GM23338 (cell line): Measurements from ENCODE around the gene CCDC124. TPM values are rescaled to one million over a fixed set of nuclear protein-coding genes. Genes with fewer than 3 reads are reported as not detected.

ENCODE experiments used
- ATAC-seq: fragments of 200-7000 bp; cut with Tn5 transposase; 3 replicates; pipeline ENCODE4 v1.9.1; 2020
- DNase-seq: peaks from one replicate; pipeline ENCODE4 v3.0.0-alpha.2; 2015; ENCODE audit warnings: low spot score
- H2AFZ ChIP-seq: fragments of 200-600 bp; sonication (generic); 2 replicates; pipeline ENCODE4 v1.8.0; 2016; ENCODE audit warnings: antibody characterized with exemption, mild to moderate bottlenecking, moderate library complexity
- H3F3A ChIP-seq: fragments of 200-600 bp; sonication (generic); replicated peaks from 2 replicates; pipeline ENCODE4 v1.8.0; 2017; ENCODE audit warnings: antibody characterized with exemption, mixed run types, low read depth
- H3K27ac ChIP-seq: fragments of 200-600 bp; sonication (generic); 2 replicates; pipeline ENCODE4 v1.6.1; 2016; ENCODE audit warnings: low read depth
- H3K27me3 ChIP-seq: fragments of 200-600 bp; sonication (generic); 2 replicates; pipeline ENCODE4 v1.8.0; 2016; ENCODE audit warnings: mild to moderate bottlenecking, mixed run types, moderate library complexity; ENCODE audit not compliant: insufficient read depth
- H3K36me3 ChIP-seq: fragments of 200-600 bp; sonication (generic); 2 replicates; pipeline ENCODE4 v1.8.0; 2016; ENCODE audit warnings: mild to moderate bottlenecking; ENCODE audit not compliant: insufficient read depth
- H3K4me1 ChIP-seq: fragments of 200-600 bp; sonication (generic); 2 replicates; pipeline ENCODE4 v1.8.0; 2016; ENCODE audit warnings: mild to moderate bottlenecking, moderate library complexity; ENCODE audit not compliant: insufficient read depth
- H3K4me2 ChIP-seq: fragments of 200-600 bp; sonication (generic); 2 replicates; pipeline ENCODE4 v1.7.1; 2017; ENCODE audit warnings: mixed run types
- H3K4me3 ChIP-seq: fragments of 200-600 bp; sonication (generic); 2 replicates; pipeline ENCODE4 v1.6.1; 2016; ENCODE audit warnings: mixed run types
- H3K79me2 ChIP-seq: fragments of 200-600 bp; sonication (generic); replicated peaks from 2 replicates; pipeline ENCODE4 v1.8.0; 2017; ENCODE audit warnings: mild to moderate bottlenecking; ENCODE audit not compliant: insufficient read depth
- H3K9me2 ChIP-seq: fragments of 200-600 bp; sonication (generic); 2 replicates; pipeline ENCODE4 v1.8.0; 2017; ENCODE audit not compliant: insufficient read depth
- H4K20me1 ChIP-seq: fragments of 200-600 bp; sonication (generic); replicated peaks from 2 replicates; pipeline ENCODE4 v1.8.0; 2017; ENCODE audit warnings: mild to moderate bottlenecking; ENCODE audit not compliant: insufficient read depth
- H3K27ac Mint-ChIP-seq: 2 replicates; pipeline ENCODE4 v1.8.0; 2020; ENCODE audit warnings: inconsistent platforms, mild to moderate bottlenecking, moderate library complexity, mixed read lengths
- H3K27me3 Mint-ChIP-seq: 3 replicates; pipeline ENCODE4 v1.8.0; 2022; ENCODE audit warnings: low read depth, mild to moderate bottlenecking, moderate library complexity, mixed read lengths, inconsistent platforms; ENCODE audit not compliant: insufficient read depth, poor library complexity
- H3K36me3 Mint-ChIP-seq: 3 replicates; pipeline ENCODE4 v1.8.0; 2021; ENCODE audit warnings: low read depth, mild to moderate bottlenecking, inconsistent platforms, moderate library complexity, mixed read lengths
- H3K4me1 Mint-ChIP-seq: 3 replicates; pipeline ENCODE4 v1.8.0; 2020; ENCODE audit warnings: mild to moderate bottlenecking, inconsistent platforms, mixed read lengths
- H3K4me3 Mint-ChIP-seq: 3 replicates; pipeline ENCODE4 v1.8.0; 2021; ENCODE audit warnings: moderate library complexity, mild to moderate bottlenecking, inconsistent platforms, mixed read lengths
- H3K9me3 Mint-ChIP-seq: 3 replicates; pipeline ENCODE4 v1.8.0; 2020; ENCODE audit warnings: moderate library complexity, mild to moderate bottlenecking, inconsistent platforms, mixed read lengths
- CREB1 ChIP-seq: fragments of 250-450 bp; sonication (Bioruptor Pico); IDR thresholded peaks from 2 replicates; pipeline ENCODE4 v1.5.0; 2020; ENCODE audit warnings: low read depth, mild to moderate bottlenecking, moderate library complexity
- EZH2 ChIP-seq: fragments of 200-600 bp; sonication (generic); IDR thresholded peaks from one replicate; pipeline ENCODE4 v1.8.0; 2017; ENCODE audit warnings: antibody characterized with exemption, mild to moderate bottlenecking, low read depth; ENCODE audit not compliant: unreplicated experiment
- EZH2phosphoT487 ChIP-seq: fragments of 200-600 bp; sonication (generic); IDR thresholded peaks from one replicate; pipeline ENCODE4 v1.8.1; 2018; ENCODE audit warnings: antibody characterized with exemption; ENCODE audit not compliant: unreplicated experiment
- JUNB ChIP-seq: IDR thresholded peaks from one replicate; pipeline ENCODE4 v1.6.1; 2016; ENCODE audit warnings: antibody characterized with exemption; ENCODE audit not compliant: unreplicated experiment
- NANOG ChIP-seq: IDR thresholded peaks from 2 replicates; pipeline ENCODE4 v1.6.1; 2016; ENCODE audit warnings: antibody characterized with exemption, borderline replicate concordance
- POLR2AphosphoS5 ChIP-seq: IDR thresholded peaks from 2 replicates; pipeline ENCODE4 v1.6.1; 2016; ENCODE audit warnings: antibody characterized with exemption, low read depth
- STAT1 ChIP-seq: IDR thresholded peaks from one replicate; pipeline ENCODE4 v1.6.1; 2016; ENCODE audit warnings: antibody characterized with exemption; ENCODE audit not compliant: unreplicated experiment
- ZNF114 ChIP-seq: fragments of 250-450 bp; sonication (Bioruptor Pico); IDR thresholded peaks from 2 replicates; pipeline ENCODE4 v1.5.0; 2020; ENCODE audit warnings: mild to moderate bottlenecking, moderate library complexity
- ZNF331 ChIP-seq: fragments of 250-450 bp; sonication (Bioruptor Pico); IDR thresholded peaks from 2 replicates; pipeline ENCODE4 v1.5.0; 2020; ENCODE audit warnings: low read depth, mild to moderate bottlenecking, moderate library complexity
- polyA plus RNA-seq: library from polyadenylated mRNA; unstranded; fragments of >200 nt; fragmentation: Nextera tagmentation; extraction: Ambion mirVana; gene quantifications from 2 replicates; pipeline ENCODE4 v1.2.1, GENCODE V29; 2016
- total RNA-seq: library from RNA; depleted of rRNA; stranded (reverse); fragments of >200 nt; shearing (Covaris generic); gene quantifications from 2 replicates; pipeline ENCODE4 v1.2.3, GENCODE V29; 2014
- TF ChIP-seq, protein P1 (sequence below): IDR thresholded peaks from 2 replicates; pipeline ENCODE4 v1.6.1; 2016; ENCODE audit warnings: antibody characterized with exemption
- TF ChIP-seq, protein P2 (sequence below), 2 experiments: fragments of 200-600 bp in 1 of 2; sonication (generic) in 1 of 2; conservative IDR thresholded peaks; 2 replicates each; pipeline versions ENCODE4 v1.5.1 to v1.6.1; 2016 to 2017; ENCODE audit warnings: antibody characterized with exemption in 2 of 2, low read depth in 2 of 2, mild to moderate bottlenecking in 2 of 2, moderate library complexity in 1 of 2
- TF ChIP-seq, protein P3 (sequence below): fragments of 250-450 bp; sonication (Bioruptor Pico); IDR thresholded peaks from 2 replicates; pipeline ENCODE4 v1.5.0; 2020; ENCODE audit warnings: mild to moderate bottlenecking, moderate library complexity
- TF ChIP-seq, protein P4 (sequence below): IDR thresholded peaks from one replicate; pipeline ENCODE4 v1.6.1; 2018; ENCODE audit warnings: antibody characterized with exemption; ENCODE audit not compliant: unreplicated experiment

CCDC124 gene
- total and polyA plus RNA-seq, 2 experiments from 2014 or later: 56.0 to 182 TPM

DNA sequence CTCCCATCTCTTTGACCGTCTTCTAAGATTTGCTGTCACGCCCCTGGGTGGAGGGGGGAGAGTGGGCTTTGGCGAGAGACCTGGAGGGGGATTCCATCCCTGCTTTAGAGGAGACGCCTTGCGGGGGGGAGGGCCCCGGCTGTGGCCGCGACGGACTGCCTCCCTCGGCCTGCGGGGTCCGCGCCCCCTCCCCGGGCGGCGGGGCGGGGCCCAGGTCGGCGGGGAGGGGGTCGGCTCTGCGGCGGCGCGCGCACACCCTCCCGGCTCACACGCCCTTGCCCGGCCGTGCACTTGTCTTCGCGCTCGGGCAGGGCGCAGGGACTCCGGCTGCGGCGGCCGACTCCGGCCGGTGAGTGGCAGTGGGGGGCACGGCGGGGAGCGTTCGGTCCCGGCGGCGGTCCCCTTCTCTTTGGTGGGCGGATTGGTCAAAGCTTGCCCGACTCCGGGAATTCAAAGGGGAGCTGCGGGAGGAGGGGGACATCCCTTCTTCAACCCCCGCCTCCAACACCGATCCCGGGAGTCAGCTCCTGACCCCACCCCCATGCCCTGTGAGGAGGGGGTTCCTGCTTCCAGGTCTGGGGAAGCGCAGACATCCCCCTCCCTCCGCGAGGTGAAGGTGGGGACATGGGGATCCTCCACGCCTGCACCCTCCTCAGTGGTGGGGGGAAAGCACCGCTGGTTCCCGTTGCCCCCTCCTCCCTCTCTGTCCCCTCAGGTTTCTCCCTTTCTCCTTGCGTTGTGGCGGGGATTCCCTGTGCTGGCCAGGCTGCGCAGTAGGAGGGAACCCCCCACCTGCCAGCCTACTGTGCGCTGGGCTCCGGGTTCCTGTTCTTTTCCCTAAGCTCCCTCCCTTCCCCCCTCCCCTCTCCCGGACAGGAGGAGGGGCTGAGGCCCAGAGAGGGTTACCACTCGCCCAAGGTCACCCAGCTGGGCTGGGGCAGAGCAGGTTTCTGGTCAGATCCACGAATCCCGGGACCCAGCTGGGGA, 19.5 kb downstream of the CCDC124 start:
- no peaks in the 10 kb centered on the region for H4K20me1 ChIP-seq
- H3K4me1 ChIP-seq: peaks cover 29% of the 10 kb centered on the region; the same call in 1 of the 2 replicates
- no peaks in the 10 kb centered on the region for H3K9me3 Mint-ChIP-seq
- H3K4me3 Mint-ChIP-seq: peak overlapping the region; percentile 76
- DNase-seq (peak; percentile 59), ATAC-seq (peak; percentile 5)
- H3K4me2 ChIP-seq: peak overlapping the region; percentile 94
- H3K4me1 Mint-ChIP-seq: peaks cover 30% of the 10 kb centered on the region
- peaks cover 60% of the 10 kb centered on the region for H3K27me3 ChIP-seq
- H3K36me3 ChIP-seq: no peaks in the 10 kb centered on the region
- TF ChIP-seq, protein P1, sequence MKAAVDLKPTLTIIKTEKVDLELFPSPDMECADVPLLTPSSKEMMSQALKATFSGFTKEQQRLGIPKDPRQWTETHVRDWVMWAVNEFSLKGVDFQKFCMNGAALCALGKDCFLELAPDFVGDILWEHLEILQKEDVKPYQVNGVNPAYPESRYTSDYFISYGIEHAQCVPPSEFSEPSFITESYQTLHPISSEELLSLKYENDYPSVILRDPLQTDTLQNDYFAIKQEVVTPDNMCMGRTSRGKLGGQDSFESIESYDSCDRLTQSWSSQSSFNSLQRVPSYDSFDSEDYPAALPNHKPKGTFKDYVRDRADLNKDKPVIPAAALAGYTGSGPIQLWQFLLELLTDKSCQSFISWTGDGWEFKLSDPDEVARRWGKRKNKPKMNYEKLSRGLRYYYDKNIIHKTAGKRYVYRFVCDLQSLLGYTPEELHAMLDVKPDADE: no peak
- TF ChIP-seq ZNF331 (CRISPR knock-in tag): no peak
- TF ChIP-seq, protein P2, sequence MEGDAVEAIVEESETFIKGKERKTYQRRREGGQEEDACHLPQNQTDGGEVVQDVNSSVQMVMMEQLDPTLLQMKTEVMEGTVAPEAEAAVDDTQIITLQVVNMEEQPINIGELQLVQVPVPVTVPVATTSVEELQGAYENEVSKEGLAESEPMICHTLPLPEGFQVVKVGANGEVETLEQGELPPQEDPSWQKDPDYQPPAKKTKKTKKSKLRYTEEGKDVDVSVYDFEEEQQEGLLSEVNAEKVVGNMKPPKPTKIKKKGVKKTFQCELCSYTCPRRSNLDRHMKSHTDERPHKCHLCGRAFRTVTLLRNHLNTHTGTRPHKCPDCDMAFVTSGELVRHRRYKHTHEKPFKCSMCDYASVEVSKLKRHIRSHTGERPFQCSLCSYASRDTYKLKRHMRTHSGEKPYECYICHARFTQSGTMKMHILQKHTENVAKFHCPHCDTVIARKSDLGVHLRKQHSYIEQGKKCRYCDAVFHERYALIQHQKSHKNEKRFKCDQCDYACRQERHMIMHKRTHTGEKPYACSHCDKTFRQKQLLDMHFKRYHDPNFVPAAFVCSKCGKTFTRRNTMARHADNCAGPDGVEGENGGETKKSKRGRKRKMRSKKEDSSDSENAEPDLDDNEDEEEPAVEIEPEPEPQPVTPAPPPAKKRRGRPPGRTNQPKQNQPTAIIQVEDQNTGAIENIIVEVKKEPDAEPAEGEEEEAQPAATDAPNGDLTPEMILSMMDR (conservative IDR thresholded peaks at IDR 0.05; ENCODE audit: low read depth in 2 of 2): no peak
- TF ChIP-seq NANOG: no peak
- no peak for TF ChIP-seq STAT1
- TF ChIP-seq JUNB: no peak
- no peak for TF ChIP-seq EZH2phosphoT487
- no peak for TF ChIP-seq CREB1 (CRISPR knock-in tag)
- TF ChIP-seq POLR2AphosphoS5: no peak
- no peak for TF ChIP-seq ZNF114 (CRISPR knock-in tag)
- TF ChIP-seq, protein P3, sequence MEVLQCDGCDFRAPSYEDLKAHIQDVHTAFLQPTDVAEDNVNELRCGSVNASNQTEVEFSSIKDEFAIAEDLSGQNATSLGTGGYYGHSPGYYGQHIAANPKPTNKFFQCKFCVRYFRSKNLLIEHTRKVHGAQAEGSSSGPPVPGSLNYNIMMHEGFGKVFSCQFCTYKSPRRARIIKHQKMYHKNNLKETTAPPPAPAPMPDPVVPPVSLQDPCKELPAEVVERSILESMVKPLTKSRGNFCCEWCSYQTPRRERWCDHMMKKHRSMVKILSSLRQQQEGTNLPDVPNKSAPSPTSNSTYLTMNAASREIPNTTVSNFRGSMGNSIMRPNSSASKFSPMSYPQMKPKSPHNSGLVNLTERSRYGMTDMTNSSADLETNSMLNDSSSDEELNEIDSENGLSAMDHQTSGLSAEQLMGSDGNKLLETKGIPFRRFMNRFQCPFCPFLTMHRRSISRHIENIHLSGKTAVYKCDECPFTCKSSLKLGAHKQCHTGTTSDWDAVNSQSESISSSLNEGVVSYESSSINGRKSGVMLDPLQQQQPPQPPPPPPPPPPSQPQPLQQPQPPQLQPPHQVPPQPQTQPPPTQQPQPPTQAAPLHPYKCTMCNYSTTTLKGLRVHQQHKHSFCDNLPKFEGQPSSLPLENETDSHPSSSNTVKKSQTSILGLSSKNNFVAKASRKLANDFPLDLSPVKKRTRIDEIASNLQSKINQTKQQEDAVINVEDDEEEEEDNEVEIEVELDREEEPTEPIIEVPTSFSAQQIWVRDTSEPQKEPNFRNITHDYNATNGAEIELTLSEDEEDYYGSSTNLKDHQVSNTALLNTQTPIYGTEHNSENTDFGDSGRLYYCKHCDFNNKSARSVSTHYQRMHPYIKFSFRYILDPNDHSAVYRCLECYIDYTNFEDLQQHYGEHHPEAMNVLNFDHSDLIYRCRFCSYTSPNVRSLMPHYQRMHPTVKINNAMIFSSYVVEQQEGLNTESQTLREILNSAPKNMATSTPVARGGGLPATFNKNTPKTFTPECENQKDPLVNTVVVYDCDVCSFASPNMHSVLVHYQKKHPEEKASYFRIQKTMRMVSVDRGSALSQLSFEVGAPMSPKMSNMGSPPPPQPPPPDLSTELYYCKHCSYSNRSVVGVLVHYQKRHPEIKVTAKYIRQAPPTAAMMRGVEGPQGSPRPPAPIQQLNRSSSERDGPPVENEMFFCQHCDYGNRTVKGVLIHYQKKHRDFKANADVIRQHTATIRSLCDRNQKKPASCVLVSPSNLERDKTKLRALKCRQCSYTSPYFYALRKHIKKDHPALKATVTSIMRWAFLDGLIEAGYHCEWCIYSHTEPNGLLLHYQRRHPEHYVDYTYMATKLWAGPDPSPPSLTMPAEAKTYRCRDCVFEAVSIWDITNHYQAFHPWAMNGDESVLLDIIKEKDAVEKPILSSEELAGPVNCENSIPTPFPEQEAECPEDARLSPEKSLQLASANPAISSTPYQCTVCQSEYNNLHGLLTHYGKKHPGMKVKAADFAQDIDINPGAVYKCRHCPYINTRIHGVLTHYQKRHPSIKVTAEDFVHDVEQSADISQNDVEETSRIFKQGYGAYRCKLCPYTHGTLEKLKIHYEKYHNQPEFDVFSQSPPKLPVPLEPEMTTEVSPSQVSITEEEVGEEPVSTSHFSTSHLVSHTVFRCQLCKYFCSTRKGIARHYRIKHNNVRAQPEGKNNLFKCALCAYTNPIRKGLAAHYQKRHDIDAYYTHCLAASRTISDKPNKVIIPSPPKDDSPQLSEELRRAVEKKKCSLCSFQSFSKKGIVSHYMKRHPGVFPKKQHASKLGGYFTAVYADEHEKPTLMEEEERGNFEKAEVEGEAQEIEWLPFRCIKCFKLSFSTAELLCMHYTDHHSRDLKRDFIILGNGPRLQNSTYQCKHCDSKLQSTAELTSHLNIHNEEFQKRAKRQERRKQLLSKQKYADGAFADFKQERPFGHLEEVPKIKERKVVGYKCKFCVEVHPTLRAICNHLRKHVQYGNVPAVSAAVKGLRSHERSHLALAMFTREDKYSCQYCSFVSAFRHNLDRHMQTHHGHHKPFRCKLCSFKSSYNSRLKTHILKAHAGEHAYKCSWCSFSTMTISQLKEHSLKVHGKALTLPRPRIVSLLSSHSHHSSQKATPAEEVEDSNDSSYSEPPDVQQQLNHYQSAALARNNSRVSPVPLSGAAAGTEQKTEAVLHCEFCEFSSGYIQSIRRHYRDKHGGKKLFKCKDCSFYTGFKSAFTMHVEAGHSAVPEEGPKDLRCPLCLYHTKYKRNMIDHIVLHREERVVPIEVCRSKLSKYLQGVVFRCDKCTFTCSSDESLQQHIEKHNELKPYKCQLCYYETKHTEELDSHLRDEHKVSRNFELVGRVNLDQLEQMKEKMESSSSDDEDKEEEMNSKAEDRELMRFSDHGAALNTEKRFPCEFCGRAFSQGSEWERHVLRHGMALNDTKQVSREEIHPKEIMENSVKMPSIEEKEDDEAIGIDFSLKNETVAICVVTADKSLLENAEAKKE (CRISPR knock-in tag): no peak
- TF ChIP-seq, protein P4, sequence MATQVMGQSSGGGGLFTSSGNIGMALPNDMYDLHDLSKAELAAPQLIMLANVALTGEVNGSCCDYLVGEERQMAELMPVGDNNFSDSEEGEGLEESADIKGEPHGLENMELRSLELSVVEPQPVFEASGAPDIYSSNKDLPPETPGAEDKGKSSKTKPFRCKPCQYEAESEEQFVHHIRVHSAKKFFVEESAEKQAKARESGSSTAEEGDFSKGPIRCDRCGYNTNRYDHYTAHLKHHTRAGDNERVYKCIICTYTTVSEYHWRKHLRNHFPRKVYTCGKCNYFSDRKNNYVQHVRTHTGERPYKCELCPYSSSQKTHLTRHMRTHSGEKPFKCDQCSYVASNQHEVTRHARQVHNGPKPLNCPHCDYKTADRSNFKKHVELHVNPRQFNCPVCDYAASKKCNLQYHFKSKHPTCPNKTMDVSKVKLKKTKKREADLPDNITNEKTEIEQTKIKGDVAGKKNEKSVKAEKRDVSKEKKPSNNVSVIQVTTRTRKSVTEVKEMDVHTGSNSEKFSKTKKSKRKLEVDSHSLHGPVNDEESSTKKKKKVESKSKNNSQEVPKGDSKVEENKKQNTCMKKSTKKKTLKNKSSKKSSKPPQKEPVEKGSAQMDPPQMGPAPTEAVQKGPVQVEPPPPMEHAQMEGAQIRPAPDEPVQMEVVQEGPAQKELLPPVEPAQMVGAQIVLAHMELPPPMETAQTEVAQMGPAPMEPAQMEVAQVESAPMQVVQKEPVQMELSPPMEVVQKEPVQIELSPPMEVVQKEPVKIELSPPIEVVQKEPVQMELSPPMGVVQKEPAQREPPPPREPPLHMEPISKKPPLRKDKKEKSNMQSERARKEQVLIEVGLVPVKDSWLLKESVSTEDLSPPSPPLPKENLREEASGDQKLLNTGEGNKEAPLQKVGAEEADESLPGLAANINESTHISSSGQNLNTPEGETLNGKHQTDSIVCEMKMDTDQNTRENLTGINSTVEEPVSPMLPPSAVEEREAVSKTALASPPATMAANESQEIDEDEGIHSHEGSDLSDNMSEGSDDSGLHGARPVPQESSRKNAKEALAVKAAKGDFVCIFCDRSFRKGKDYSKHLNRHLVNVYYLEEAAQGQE: no peak
- no peak for TF ChIP-seq EZH2
- peaks cover 22% of the 10 kb centered on the region for H3F3A ChIP-seq
- H3K79me2 ChIP-seq: no peaks in the 10 kb centered on the region
- H3K27me3 Mint-ChIP-seq: peaks cover 66% of the 10 kb centered on the region
- H2AFZ ChIP-seq: peak overlapping the region; percentile 93
- H3K9me2 ChIP-seq: no peaks in the 10 kb centered on the region
- H3K4me3 ChIP-seq: peak overlapping the region; percentile 72
- no peak overlapping the region for H3K27ac Mint-ChIP-seq
- no peak overlapping the region for H3K27ac ChIP-seq
- no peaks in the 10 kb centered on the region for H3K36me3 Mint-ChIP-seq
